ENCODE results near the gene CYP2B6. TPM values are rescaled to one million over a fixed set of nuclear protein-coding genes. Genes with fewer than 3 reads are reported as not detected.

CYP2B6 gene
- total RNA-seq, 6 experiments from 2014 or later: not detected

DNA sequence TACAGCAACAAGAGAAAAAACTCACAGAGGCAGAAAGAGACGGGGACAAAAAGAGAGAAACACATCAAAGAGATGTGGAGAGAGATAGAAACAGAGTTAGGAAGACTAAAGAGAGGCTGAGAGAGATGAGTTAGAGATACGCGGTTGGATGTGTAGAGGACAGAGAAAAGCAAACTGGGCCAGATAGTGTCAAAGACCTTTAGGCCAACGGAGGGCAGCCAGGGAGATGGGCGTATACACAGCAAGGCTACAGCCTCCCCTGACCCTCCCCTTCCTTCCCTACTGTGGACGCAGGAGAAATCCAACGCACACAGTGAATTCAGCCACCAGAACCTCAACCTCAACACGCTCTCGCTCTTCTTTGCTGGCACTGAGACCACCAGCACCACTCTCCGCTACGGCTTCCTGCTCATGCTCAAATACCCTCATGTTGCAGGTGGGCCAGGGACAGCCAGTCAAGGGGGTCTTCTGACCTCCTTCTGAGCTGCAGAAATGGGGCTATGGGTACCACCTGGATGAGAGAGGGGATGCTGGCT lies 18.7 kb downstream of the CYP2B6 start:
- Mint-ChIP-seq H3K4me3 (no peak overlapping the region), H3K27me3 (ENCODE audit: insufficient read depth) (peaks cover 48% of the 10 kb centered on the region), H3K9me3 (no peaks in the 10 kb centered on the region), H3K4me1 (ENCODE audit: low read depth) (no peaks in the 10 kb centered on the region), H3K36me3 (ENCODE audit: low read depth) (no peaks in the 10 kb centered on the region), H3K27ac (no peak overlapping the region)
- TF ChIP-seq CTCF (IDR thresholded peaks at IDR 0.05): no peak
- no peak for DNase-seq

DNA sequence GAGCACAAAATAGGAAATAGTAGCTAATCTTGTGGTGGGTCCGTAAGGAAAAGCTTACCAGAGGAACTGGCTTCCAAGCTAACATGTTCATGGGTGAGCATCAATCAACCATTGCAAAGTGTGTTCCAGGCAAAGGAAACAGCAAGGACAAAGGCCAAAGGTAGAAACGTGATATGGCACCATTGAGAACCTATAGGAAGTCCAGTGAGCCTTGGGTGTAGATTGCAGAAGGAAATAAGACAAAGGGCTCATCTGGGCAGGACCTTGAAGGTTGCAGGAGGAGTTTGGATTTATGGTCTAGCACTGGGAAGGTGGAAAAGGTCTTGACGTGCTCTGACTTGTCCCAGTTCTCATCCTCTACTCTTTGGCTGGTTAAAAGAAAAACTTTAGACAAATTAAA lies 22.3 kb downstream of the CYP2B6 start:
- no peak for DNase-seq
- Mint-ChIP-seq H3K4me1 (ENCODE audit: low read depth) (no peaks in the 10 kb centered on the region), H3K27ac (no peak overlapping the region), H3K36me3 (ENCODE audit: low read depth) (no peaks in the 10 kb centered on the region), H3K4me3 (no peak overlapping the region), H3K9me3 (no peaks in the 10 kb centered on the region), H3K27me3 (ENCODE audit: insufficient read depth) (peaks cover 32% of the 10 kb centered on the region)
- TF ChIP-seq CTCF (IDR thresholded peaks at IDR 0.05): no peak

- no peak for DNase-seq
- Mint-ChIP-seq H3K36me3 (ENCODE audit: low read depth) (no peaks in the 10 kb centered on the region), H3K27ac (no peak overlapping the region), H3K9me3 (no peaks in the 10 kb centered on the region), H3K4me1 (ENCODE audit: low read depth) (no peaks in the 10 kb centered on the region), H3K4me3 (no peak overlapping the region), H3K27me3 (ENCODE audit: insufficient read depth) (peaks cover 27% of the 10 kb centered on the region)
- no peak for TF ChIP-seq CTCF (IDR thresholded peaks at IDR 0.05)
Observed at GRCh38 chr19:41014643-41015042, 23.6 kb downstream of the CYP2B6 start.

DNA sequence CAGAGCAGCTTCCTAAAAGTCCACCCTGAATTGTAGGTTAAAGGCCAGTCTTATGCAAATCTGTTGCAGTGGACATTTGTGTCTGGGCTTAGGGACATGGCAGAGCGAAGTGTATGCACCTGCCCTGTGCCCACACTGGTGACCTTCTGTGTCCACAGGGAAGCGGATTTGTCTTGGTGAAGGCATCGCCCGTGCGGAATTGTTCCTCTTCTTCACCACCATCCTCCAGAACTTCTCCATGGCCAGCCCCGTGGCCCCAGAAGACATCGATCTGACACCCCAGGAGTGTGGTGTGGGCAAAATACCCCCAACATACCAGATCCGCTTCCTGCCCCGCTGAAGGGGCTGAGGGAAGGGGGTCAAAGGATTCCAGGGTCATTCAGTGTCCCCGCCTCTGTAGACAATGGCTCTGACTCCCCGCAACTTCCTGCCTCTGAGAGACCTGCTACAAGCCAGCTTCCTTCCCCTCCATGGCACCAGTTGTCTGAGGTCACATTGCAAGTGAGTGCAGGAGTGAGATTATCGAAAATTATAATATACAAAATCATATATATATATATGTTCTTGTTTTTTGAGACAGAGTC lies 25.5 kb downstream of the CYP2B6 start:
- H3K27ac Mint-ChIP-seq: no peak overlapping the region
- no peak for TF ChIP-seq CTCF (IDR thresholded peaks at IDR 0.05)
- H3K36me3 Mint-ChIP-seq (ENCODE audit: low read depth): no peaks in the 10 kb centered on the region
- H3K4me1 Mint-ChIP-seq (ENCODE audit: low read depth): no peaks in the 10 kb centered on the region
- no peak for DNase-seq
- H3K9me3 Mint-ChIP-seq: no peaks in the 10 kb centered on the region
- H3K27me3 Mint-ChIP-seq (ENCODE audit: insufficient read depth): peaks cover 25% of the 10 kb centered on the region
- H3K4me3 Mint-ChIP-seq: no peak overlapping the region

- H3K27me3 Mint-ChIP-seq (ENCODE audit: insufficient read depth): peaks cover 23% of the 10 kb centered on the region
- H3K27ac Mint-ChIP-seq: no peak overlapping the region
- H3K4me3 Mint-ChIP-seq: no peak overlapping the region
- no peaks in the 10 kb centered on the region for H3K9me3 Mint-ChIP-seq
- H3K36me3 Mint-ChIP-seq (ENCODE audit: low read depth): no peaks in the 10 kb centered on the region
- no peak for TF ChIP-seq CTCF (IDR thresholded peaks at IDR 0.05)
- H3K4me1 Mint-ChIP-seq (ENCODE audit: low read depth): no peaks in the 10 kb centered on the region
- DNase-seq: no peak
Observed at GRCh38 chr19:41018736-41019290, 27.7 kb downstream of the CYP2B6 start.
